GM18520 (cell line): ENCODE measurements around the gene PLCG2.
"Not testable (repeated sequence)": the region's sequence is repeated elsewhere in the genome, so short reads cannot be mapped to it uniquely, and the experiment has no call there.

ENCODE experiments used
- ATAC-seq: cut with Tn5 transposase; IDR thresholded peaks from one replicate; pipeline ENCODE4 v1.9.1; 2021; ENCODE audit not compliant: unreplicated experiment

The PLCG2 gene

GRCh38 chr16:81873843-81874752, 95.0 kb downstream of the PLCG2 start:
- ATAC-seq = no peak

GRCh38 chr16:81875461-81875860, 96.4 kb downstream of the PLCG2 start:
- ATAC-seq = no peak

- ATAC-seq = no peak
Observed at GRCh38 chr16:81876273-81876900, 97.3 kb downstream of the PLCG2 start.

- not testable (repeated sequence) for ATAC-seq
Observed at GRCh38 chr16:81877490-81877889, 98.4 kb downstream of the PLCG2 start.

- no peak for ATAC-seq
Observed at GRCh38 chr16:81878529-81878928, 99.4 kb downstream of the PLCG2 start.

GRCh38 chr16:81879625-81880024, 100.5 kb downstream of the PLCG2 start:
- ATAC-seq = no peak

- ATAC-seq = no peak
Observed at GRCh38 chr16:81880816-81881215, 101.7 kb downstream of the PLCG2 start.

- no peak for ATAC-seq
Observed at GRCh38 chr16:81881228-81881627, 102.1 kb downstream of the PLCG2 start.

- ATAC-seq = no peak
Observed at GRCh38 chr16:81882559-81882958, 103.5 kb downstream of the PLCG2 start.

- no peak for ATAC-seq
Observed at GRCh38 chr16:81883235-81883634, 104.1 kb downstream of the PLCG2 start.

- no peak for ATAC-seq
Observed at GRCh38 chr16:81885976-81886586, 107.0 kb downstream of the PLCG2 start.

GRCh38 chr16:81888520-81889394, 109.7 kb downstream of the PLCG2 start:
- ATAC-seq = no peak

GRCh38 chr16:81891736-81892364, 112.8 kb downstream of the PLCG2 start:
- ATAC-seq = no peak

GRCh38 chr16:81894592-81894991, 115.5 kb downstream of the PLCG2 start:
- no peak for ATAC-seq

GRCh38 chr16:81896902-81897301, 117.8 kb downstream of the PLCG2 start:
- no peak for ATAC-seq

GRCh38 chr16:81899601-81900000, 120.5 kb downstream of the PLCG2 start:
- no peak for ATAC-seq

GRCh38 chr16:81900014-81900413, 120.9 kb downstream of the PLCG2 start:
- ATAC-seq = no peak

- ATAC-seq = no peak
Observed at GRCh38 chr16:81900456-81900855, 121.4 kb downstream of the PLCG2 start.

- ATAC-seq = no peak
Observed at GRCh38 chr16:81901484-81901883, 122.4 kb downstream of the PLCG2 start.

- no peak for ATAC-seq
Observed at GRCh38 chr16:81902025-81902424, 122.9 kb downstream of the PLCG2 start.
